Liver (tissue), 3 donors: ENCODE data around the gene FEZ2.

Experiments
- EGR1 ChIP-seq, 2 donors: IDR thresholded peaks; 2 replicates each; pipeline ENCODE4 v1.6.1; 2016 to 2018; ENCODE audit warnings: antibody characterized with exemption in 2 of 2, low read depth in 2 of 2
- FOXA1 ChIP-seq: IDR thresholded peaks from 2 replicates; pipeline ENCODE4 v1.6.1; 2016; ENCODE audit warnings: antibody characterized with exemption
- GABPA ChIP-seq, 2 donors: IDR thresholded peaks in 1 of 2; conservative IDR thresholded peaks in 1 of 2; 2 replicates each; pipeline ENCODE4 v1.6.1; 2016; ENCODE audit warnings: antibody characterized with exemption in 2 of 2, mild to moderate bottlenecking in 1 of 2, moderate library complexity in 1 of 2
- HNF4G ChIP-seq: IDR thresholded peaks from 2 replicates; pipeline ENCODE4 v1.6.1; 2016; ENCODE audit warnings: antibody characterized with exemption
- JUND ChIP-seq, 2 donors: IDR thresholded peaks; 2 replicates each; pipeline ENCODE4 v1.6.1; 2016; ENCODE audit warnings: antibody characterized with exemption in 2 of 2
- NR2F2 ChIP-seq: IDR thresholded peaks from 2 replicates; pipeline ENCODE4 v1.6.1; 2016; ENCODE audit warnings: antibody characterized with exemption
- RAD21 ChIP-seq, 2 donors: IDR thresholded peaks; 2 replicates each; pipeline ENCODE4 v1.6.1; 2016; ENCODE audit warnings: antibody characterized with exemption in 2 of 2, mild to moderate bottlenecking in 2 of 2
- TAF1 ChIP-seq: conservative IDR thresholded peaks from 2 replicates; pipeline ENCODE4 v1.6.1; 2016; ENCODE audit warnings: antibody characterized with exemption, mild to moderate bottlenecking
- YY1 ChIP-seq: IDR thresholded peaks from 2 replicates; pipeline ENCODE4 v1.6.1; 2016; ENCODE audit warnings: antibody characterized with exemption, mild to moderate bottlenecking
- TF ChIP-seq, protein P1 (sequence below): fragments of 150-350 bp; IDR thresholded peaks from 2 replicates; pipeline ENCODE4 v1.5.1; 2017; ENCODE audit warnings: improper control_type of control experiment, low read depth, low read length; ENCODE audit not compliant: missing input control
- TF ChIP-seq, protein P2 (sequence below): IDR thresholded peaks from 2 replicates; pipeline ENCODE4 v1.6.1; 2016; ENCODE audit warnings: antibody characterized with exemption, mild to moderate bottlenecking
- TF ChIP-seq, protein P3 (sequence below): IDR thresholded peaks from 2 replicates; pipeline ENCODE4 v1.6.1; 2016; ENCODE audit warnings: antibody characterized with exemption
- TF ChIP-seq, protein P4 (sequence below): IDR thresholded peaks from 2 replicates; pipeline ENCODE4 v1.6.1; 2016; ENCODE audit warnings: antibody characterized with exemption
- donor health status: healthy.
- donor health status: healthy.

DNA sequence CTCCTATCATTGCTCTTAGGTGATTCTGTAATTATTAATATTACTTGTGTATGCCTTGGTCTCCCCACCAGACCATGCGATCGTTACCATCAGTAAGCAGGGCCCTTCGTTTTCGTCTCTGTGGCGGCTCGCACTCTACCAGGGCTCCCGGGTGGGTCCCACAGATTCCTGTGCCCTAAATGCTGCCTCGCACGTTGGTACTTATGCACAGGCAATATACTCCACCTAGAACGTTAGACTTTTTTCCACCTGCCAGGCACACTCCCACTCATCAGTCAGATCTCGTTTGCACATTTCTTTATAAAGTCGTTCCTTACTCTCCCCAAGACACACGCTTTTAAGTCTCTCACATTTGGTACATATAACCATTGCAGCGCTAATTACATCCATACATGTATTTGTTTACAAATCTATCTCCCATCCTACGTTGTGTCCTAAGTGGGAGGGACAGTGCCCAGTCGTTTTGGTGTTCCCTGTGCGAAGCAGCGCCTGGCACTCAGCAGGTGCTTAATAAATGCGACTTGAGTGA, 901 bp downstream of the FEZ2 start:
- TF ChIP-seq NR2F2 (no peak), YY1 (no peak), RAD21 (IDR thresholded peaks at IDR 0.05) (no peak), TAF1 (no peak), FOXA1 (no peak), GABPA (IDR thresholded peaks at IDR 0.05 in 1 of 2, conservative IDR thresholded peaks at IDR 0.05 in 1 of 2) (no peak), JUND (IDR thresholded peaks at IDR 0.05) (no peak), HNF4G (no peak), EGR1 (IDR thresholded peaks at IDR 0.05; ENCODE audit: low read depth in 2 of 2) (no peak)
- TF ChIP-seq, protein P1, sequence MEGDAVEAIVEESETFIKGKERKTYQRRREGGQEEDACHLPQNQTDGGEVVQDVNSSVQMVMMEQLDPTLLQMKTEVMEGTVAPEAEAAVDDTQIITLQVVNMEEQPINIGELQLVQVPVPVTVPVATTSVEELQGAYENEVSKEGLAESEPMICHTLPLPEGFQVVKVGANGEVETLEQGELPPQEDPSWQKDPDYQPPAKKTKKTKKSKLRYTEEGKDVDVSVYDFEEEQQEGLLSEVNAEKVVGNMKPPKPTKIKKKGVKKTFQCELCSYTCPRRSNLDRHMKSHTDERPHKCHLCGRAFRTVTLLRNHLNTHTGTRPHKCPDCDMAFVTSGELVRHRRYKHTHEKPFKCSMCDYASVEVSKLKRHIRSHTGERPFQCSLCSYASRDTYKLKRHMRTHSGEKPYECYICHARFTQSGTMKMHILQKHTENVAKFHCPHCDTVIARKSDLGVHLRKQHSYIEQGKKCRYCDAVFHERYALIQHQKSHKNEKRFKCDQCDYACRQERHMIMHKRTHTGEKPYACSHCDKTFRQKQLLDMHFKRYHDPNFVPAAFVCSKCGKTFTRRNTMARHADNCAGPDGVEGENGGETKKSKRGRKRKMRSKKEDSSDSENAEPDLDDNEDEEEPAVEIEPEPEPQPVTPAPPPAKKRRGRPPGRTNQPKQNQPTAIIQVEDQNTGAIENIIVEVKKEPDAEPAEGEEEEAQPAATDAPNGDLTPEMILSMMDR, result no peak
- TF ChIP-seq, protein P2, sequence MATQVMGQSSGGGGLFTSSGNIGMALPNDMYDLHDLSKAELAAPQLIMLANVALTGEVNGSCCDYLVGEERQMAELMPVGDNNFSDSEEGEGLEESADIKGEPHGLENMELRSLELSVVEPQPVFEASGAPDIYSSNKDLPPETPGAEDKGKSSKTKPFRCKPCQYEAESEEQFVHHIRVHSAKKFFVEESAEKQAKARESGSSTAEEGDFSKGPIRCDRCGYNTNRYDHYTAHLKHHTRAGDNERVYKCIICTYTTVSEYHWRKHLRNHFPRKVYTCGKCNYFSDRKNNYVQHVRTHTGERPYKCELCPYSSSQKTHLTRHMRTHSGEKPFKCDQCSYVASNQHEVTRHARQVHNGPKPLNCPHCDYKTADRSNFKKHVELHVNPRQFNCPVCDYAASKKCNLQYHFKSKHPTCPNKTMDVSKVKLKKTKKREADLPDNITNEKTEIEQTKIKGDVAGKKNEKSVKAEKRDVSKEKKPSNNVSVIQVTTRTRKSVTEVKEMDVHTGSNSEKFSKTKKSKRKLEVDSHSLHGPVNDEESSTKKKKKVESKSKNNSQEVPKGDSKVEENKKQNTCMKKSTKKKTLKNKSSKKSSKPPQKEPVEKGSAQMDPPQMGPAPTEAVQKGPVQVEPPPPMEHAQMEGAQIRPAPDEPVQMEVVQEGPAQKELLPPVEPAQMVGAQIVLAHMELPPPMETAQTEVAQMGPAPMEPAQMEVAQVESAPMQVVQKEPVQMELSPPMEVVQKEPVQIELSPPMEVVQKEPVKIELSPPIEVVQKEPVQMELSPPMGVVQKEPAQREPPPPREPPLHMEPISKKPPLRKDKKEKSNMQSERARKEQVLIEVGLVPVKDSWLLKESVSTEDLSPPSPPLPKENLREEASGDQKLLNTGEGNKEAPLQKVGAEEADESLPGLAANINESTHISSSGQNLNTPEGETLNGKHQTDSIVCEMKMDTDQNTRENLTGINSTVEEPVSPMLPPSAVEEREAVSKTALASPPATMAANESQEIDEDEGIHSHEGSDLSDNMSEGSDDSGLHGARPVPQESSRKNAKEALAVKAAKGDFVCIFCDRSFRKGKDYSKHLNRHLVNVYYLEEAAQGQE, result no peak
- TF ChIP-seq, protein P3, sequence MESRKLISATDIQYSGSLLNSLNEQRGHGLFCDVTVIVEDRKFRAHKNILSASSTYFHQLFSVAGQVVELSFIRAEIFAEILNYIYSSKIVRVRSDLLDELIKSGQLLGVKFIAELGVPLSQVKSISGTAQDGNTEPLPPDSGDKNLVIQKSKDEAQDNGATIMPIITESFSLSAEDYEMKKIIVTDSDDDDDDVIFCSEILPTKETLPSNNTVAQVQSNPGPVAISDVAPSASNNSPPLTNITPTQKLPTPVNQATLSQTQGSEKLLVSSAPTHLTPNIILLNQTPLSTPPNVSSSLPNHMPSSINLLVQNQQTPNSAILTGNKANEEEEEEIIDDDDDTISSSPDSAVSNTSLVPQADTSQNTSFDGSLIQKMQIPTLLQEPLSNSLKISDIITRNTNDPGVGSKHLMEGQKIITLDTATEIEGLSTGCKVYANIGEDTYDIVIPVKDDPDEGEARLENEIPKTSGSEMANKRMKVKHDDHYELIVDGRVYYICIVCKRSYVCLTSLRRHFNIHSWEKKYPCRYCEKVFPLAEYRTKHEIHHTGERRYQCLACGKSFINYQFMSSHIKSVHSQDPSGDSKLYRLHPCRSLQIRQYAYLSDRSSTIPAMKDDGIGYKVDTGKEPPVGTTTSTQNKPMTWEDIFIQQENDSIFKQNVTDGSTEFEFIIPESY, result no peak
- TF ChIP-seq, protein P4, sequence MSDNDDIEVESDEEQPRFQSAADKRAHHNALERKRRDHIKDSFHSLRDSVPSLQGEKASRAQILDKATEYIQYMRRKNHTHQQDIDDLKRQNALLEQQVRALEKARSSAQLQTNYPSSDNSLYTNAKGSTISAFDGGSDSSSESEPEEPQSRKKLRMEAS, result no peak
